Activated naive CD8-positive, alpha-beta T cell treated with anti-CD3 and anti-CD28 coated beads, Interleukin-2, amount 50 U/mL, for 16 hours (primary cell): ENCODE results near the gene PDGFC.

Source experiments
- DNase-seq: peaks from one replicate; pipeline ENCODE4 v3.0.0-alpha.2; 2020; ENCODE audit warnings: low read depth, low spot score

The PDGFC gene

DNA sequence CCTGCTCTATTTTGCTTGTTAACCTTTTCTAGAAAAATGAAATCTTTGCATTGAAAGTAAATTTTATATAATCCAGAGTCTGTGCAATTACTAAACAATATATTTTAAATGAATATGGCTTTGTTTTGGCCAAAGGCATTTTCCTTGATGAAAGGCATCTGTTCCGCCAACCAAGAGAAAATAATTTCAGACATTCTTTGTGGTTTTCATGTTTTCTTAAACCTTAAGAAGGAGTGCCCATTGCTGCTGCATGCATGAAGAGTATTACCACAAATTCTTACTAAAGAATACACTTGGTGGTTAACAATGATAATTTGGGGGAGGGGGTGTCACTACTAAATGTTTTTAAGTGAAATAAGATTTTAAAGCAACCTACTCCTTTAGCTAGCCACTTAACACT, 2.7 kb upstream of the PDGFC start:
- DNase-seq: no peak

- DNase-seq: no peak
Measured at GRCh38 chr4:156972379-156973015, 898 bp upstream of the PDGFC start.

GRCh38 chr4:156971165-156971675, 379 bp downstream of the PDGFC start:
- DNase-seq: no peak

- DNase-seq: no peak
Measured at GRCh38 chr4:156970501-156971164, 966 bp downstream of the PDGFC start.

GRCh38 chr4:156969911-156970310, 1.7 kb downstream of the PDGFC start:
- DNase-seq: no peak

GRCh38 chr4:156969101-156969500, 2.5 kb downstream of the PDGFC start:
- DNase-seq: no peak

DNA sequence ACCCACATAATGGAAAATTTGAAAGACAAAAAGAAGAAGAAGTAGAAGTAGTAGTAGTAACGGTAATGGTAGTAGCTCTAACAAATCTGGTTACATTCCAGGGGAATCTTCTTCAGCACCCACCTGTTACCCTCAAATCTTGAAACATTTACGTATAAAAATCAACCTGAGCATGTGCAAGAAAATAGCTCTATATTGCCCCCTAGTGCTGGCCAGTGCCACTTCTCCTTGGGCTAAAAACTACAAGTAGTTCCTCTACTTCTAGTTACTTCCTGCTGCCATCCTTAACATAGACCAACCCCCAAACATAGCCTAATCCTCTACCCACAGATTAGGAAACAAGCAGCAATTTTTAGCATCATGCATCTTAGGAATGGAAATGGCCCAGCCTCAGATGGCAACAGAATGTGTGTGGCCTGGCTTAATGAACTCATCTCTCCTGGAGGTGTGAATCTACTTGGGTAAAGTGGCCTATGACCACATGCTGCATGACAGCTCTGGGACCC, 3.1 kb downstream of the PDGFC start:
- no peak for DNase-seq

DNA sequence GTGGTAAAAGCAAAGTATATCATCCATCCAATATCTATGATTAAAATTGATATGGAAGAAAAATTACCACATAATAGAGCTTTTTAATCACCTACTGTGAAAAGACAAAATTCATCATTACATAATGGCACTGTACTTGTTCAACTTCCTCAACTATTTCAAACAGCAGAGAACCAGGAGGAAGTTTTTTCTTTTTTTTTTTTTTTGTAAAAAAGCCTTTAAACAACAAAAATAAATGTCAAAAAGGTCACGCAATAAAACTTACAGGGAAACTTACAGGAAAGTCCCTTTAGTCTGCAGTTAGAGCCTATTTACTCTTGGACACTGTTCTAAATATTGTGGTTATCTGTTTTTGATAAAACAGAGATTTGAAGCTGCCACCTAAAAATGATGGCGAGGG, 4.8 kb downstream of the PDGFC start:
- no peak for DNase-seq

- DNase-seq: no peak
Measured at GRCh38 chr4:156963419-156963818, 8.2 kb downstream of the PDGFC start.

DNA sequence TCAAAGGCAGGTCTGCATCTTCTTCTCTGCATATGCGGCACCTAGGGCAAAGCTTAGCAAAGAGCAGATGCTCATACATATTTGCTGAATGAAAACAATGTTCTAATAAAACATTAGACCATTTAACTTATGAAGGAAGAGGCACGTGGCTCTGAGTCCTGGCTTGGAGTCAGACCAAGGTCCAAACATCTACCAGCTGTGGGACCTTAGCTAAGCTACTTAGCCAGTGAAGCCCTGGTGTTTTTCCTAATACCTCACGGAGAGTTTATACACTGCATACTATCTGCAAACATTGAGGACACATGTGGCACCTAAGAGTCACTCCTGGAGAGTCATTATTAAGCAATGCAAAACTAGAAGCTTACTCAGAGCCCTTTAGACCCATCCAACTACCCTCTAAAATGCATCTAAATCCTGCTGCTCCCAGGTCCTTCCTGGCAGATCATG, 9.0 kb downstream of the PDGFC start:
- no peak for DNase-seq

GRCh38 chr4:156962058-156962358, 9.6 kb downstream of the PDGFC start:
- DNase-seq: no peak

DNA sequence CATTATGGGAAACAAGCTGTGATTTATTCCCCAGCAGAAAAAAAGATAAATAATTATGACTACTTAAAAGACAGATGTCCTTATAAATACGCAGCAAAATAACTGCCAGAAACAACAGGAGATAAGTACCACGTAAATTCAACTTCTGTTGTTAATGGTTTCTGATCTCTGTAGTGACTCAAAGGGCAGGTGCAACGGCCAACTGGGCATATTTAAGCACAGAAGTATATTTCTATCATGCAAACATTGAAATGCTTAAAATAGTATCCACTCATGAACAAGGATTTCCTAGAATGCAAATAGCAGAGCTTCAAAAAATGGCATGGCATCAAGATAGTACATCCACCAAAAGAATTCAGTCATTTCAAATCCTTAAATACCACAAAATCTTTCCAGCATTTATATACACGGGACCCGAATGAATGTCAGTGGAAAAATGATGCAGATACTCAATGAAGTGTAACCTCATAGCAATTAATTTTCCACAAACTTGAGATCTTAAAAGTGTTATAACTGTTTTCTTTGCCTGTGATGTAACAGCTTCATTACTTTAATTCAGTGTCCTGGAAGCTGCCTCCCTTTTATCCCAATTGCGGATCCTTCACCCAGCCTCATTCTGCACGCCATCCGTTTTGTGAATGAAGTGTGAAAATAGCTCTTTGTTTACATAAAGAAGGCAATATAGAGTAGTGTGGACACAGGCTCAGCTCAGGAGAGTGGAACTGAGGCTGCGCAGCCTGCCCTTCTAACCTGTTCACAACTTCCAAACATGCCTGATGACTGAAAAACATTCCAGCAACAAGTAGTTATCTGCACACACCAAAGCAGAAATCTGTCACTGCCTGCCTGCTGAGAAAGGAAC, 10.2 kb downstream of the PDGFC start:
- no peak for DNase-seq

- no peak for DNase-seq
Measured at GRCh38 chr4:156959298-156959702, 12.3 kb downstream of the PDGFC start.

GRCh38 chr4:156958276-156959074, 13.1 kb downstream of the PDGFC start:
- DNase-seq: no peak

DNA sequence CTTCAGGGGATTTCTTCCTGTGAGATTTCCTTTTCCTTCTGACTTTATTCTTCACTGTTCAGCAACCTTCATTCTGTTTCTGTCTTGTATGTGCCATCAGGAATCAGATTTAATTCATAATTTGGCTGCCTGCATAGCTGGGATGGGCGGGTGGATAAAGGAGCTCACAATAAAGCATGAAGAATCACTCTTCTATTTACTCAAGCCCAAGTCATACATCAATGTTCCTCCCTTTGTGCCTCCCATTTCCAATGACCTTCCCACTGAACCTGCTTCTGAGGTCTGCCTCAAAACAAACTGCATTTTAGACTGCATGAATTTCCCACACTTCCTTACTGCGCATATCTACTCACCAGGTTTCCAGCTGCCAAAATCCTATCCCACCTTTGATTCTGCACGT, 14.0 kb downstream of the PDGFC start:
- no peak for DNase-seq

DNA sequence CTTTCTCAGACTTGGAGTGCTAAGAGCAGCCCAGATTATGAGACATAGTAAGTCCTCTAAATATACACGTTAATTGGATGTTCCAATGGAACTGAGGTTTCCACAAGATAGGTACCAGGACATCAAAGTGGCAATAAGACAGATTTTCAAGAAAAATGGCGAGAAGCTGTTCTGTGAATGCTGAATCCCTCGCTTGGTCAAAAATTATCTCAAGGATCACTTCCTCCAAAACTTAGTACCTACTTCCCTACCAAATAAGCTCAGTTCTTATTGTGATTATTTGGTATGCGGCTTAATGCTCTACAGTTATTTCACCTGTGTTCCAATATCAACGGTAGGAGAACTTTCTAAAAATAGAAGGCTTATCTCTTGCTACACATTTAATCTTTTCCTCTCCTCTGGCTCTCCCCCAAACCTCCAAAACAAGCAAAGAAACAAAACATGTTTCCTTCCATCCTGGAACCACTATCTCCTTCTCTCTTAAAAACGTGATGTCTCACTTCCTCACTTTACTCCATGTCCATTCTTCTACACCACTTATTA, 14.7 kb downstream of the PDGFC start:
- no peak for DNase-seq

- DNase-seq: no peak
Measured at GRCh38 chr4:156956359-156956758, 15.2 kb downstream of the PDGFC start.

DNA sequence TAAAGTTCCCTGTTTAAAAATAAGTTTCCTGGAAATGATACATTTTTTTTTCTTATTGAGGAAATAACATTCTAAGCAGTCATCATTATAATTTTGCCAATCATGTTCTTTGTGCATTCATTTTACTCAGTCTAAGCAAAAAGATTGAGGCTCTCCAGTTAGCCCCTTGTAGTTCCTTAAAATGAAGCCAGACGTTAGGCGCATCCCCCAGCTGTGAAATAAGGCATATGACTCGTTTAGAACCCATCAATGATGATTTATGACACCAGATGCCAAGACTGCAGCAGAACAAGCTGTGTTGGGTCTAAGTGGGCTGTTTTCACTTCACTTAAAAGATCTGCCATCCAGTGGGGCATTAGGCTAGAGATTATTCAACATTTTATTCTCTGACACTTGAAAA, 17.0 kb downstream of the PDGFC start:
- DNase-seq: no peak

DNA sequence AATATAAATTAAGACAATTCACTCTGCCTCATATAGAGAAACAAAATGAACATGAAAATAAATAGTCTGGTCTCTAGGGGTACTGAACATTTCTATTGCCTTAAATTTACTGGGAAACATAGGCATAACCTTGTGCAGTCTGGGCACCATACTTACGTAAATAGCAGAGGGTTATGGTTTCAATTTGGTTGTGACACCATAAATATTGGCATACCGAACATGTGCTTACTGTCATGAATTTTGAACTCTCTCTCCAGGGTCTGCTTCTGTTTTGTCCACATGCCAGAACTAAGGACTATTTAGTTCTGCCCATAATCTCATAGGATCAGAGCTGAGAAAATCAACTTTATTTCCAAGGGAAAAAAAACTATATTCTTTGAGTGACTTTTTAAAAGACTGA, 17.6 kb downstream of the PDGFC start:
- no peak for DNase-seq

GRCh38 chr4:156953001-156953400, 18.6 kb downstream of the PDGFC start:
- no peak for DNase-seq

DNA sequence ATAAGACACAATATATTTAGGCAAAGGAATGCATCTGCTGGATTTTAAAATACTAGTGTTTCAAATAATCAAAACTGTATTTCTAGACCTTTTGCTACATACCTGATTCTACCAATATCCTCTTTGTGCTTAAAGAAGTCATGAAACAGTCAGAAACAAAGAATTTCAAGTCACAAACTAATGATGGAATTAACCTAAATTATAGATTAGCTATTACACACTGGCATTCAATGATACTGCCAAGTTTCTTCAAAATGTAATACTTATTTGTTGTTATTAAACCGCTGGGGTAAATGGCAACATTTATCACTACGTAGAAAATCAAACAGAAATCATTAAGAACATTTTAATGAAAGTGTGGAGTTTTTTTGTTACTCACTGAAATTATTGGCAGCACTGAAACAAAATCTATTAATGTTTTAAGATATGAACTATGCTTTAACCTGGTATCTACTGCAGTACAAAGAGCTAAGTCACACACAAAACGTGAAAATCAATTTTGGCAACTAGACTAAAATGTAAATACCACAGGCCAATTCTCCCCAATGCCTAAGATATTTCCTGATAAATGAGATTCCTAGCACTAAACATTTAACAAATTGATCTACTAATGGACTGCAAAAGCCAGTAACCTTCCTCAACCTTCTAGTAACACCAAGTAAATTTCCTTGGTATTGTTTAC, 19.4 kb downstream of the PDGFC start:
- no peak for DNase-seq
